ENCODE measurements around the gene MRAS. TPM values are rescaled to one million over a fixed set of nuclear protein-coding genes. Genes with fewer than 3 reads are reported as not detected.

The MRAS gene
- total and polyA plus RNA-seq, 8 donors, result 18.1 to 48.0 (median 21.5) TPM

- Histone ChIP-seq H3K36me3 (no peaks in the 10 kb centered on the region), H3K9me3 (no peaks in the 10 kb centered on the region), H3K27ac (no peak overlapping the region), H3K4me3 (no peak overlapping the region), H3K4me1 (peaks cover 4% of the 10 kb centered on the region in 2 donors), H3K27me3 (no peaks in the 10 kb centered on the region)
- intact Hi-C loops (cut with DNase I), result no loop called here
- no peak for ATAC-seq
- no peak for DNase-seq
- TF ChIP-seq, protein P1, sequence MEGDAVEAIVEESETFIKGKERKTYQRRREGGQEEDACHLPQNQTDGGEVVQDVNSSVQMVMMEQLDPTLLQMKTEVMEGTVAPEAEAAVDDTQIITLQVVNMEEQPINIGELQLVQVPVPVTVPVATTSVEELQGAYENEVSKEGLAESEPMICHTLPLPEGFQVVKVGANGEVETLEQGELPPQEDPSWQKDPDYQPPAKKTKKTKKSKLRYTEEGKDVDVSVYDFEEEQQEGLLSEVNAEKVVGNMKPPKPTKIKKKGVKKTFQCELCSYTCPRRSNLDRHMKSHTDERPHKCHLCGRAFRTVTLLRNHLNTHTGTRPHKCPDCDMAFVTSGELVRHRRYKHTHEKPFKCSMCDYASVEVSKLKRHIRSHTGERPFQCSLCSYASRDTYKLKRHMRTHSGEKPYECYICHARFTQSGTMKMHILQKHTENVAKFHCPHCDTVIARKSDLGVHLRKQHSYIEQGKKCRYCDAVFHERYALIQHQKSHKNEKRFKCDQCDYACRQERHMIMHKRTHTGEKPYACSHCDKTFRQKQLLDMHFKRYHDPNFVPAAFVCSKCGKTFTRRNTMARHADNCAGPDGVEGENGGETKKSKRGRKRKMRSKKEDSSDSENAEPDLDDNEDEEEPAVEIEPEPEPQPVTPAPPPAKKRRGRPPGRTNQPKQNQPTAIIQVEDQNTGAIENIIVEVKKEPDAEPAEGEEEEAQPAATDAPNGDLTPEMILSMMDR (IDR thresholded peaks at IDR 0.05), result no peak
Observed at GRCh38 chr3:138390582-138390932, 42.2 kb downstream of the MRAS start.

DNA sequence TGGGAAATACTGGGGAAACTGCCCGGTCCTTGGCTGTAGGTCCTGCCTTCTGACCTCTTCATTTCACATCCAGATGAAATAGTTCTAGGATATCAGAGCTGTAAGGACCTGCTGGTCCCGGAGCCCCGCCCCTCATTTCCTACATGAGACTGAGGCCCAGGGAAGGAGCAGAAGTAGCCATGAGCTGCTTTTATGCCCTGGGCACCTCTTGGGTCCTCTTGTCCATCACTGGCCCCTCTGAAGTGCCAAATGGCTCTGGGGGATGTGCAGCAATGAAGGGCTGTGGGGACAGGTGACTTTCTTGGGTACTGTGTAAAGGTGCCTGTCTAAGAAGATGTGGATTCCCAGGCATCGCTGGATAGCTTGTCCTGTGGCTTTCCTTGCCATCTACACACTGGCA, 45.8 kb downstream of the MRAS start:
- TF ChIP-seq, protein P1 (IDR thresholded peaks at IDR 0.05), result no peak
- Histone ChIP-seq H3K4me3 (no peak overlapping the region), H3K27ac (no peak overlapping the region), H3K4me1 (peaks cover 4% of the 10 kb centered on the region in 2 donors), H3K9me3 (no peaks in the 10 kb centered on the region), H3K36me3 (peaks cover 0 to 7% of the 10 kb centered on the region in 2 donors), H3K27me3 (no peaks in the 10 kb centered on the region)
- DNase-seq (no peak), ATAC-seq (no peak)
- intact Hi-C loops (cut with DNase I), result no loop called here

DNA sequence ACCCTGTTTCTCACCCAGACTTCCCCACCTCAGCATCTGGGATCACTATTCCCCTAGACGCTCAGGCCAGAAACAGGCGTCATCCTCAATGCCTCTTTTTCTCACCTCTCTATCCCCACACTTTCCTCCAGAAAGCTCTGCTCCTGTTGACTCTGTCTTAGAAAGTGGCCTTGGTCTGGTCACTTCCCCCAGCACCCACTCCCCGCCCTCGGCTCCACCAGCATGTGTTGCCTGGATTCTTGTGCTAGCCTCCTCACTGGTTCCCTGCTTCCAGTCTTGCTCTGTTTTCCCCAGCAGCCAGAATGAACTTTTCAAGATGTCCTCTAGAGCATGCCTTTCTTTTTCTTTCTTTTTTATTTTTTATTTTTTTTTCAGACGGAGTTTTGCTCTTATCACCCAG, 46.3 kb downstream of the MRAS start:
- no peaks in the 10 kb centered on the region for H3K27me3 ChIP-seq
- H3K4me3 ChIP-seq, result no peak overlapping the region
- DNase-seq, result no peak
- H3K9me3 ChIP-seq, result no peaks in the 10 kb centered on the region
- peaks cover 4% of the 10 kb centered on the region in 2 donors for H3K4me1 ChIP-seq
- intact Hi-C loops (cut with DNase I), result no loop called here
- peaks cover 0 to 7% of the 10 kb centered on the region in 2 donors for H3K36me3 ChIP-seq
- TF ChIP-seq, protein P1 (IDR thresholded peaks at IDR 0.05), result no peak
- H3K27ac ChIP-seq, result no peak overlapping the region
- no peak for ATAC-seq

DNA sequence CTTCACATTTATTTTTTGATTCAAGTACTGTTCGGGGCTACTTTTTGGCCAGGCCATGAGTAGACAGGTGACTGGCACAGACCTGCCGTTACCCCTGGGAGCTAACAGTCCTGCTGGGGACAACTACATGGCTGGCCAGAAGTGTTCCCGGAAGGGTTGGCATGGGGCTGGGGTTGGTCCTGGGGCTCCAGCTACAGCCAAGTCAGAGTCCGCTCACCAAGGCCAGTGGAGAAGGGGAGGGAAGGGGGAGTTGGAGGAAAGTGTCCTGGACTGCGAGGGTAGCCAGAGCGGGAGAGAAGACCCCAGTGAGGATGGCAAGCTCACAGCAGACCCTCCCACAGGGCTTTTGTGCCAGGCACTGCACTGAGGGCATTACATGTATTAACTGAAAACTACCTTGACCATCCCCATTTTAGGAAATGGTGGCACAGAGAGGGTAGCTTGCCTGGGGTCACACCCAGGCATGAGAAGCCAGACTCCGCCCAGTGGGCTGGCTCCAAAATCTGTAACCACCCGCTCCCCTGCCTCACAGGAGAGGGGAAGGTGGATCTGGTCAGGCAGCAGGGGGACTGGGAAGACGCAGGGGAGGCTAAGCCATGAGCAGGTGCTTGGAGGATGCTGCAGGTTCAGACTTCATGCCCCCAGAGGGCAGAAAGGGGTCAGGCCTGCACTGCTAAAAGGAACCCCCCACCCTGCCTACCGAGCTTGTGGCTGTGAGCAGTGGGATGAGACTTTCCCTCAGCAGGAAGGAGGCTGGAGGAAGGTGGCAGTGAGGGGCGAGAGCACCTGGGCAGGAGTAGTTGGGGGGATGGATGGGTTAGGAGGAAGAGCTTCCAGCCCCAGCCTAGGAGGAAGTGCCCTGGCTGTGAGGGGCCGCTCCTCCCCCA, 47.7 kb downstream of the MRAS start:
- no peak for ATAC-seq
- Histone ChIP-seq H3K9me3 (no peaks in the 10 kb centered on the region), H3K4me1 (no peaks in the 10 kb centered on the region), H3K36me3 (peaks cover 0 to 7% of the 10 kb centered on the region in 2 donors), H3K27ac (no peak overlapping the region), H3K4me3 (no peak overlapping the region), H3K27me3 (no peaks in the 10 kb centered on the region)
- TF ChIP-seq, protein P1 (IDR thresholded peaks at IDR 0.05), result no peak
- intact Hi-C loops (cut with DNase I), result no loop called here
- DNase-seq, result no peak

- no peak for DNase-seq
- no peaks in the 10 kb centered on the region for H3K4me1 ChIP-seq
Observed at GRCh38 chr3:138396752-138397410, 48.5 kb downstream of the MRAS start.

More at GRCh38 chr3:138396752-138397410, 48.5 kb downstream of the MRAS start:
- H3K9me3 ChIP-seq, result no peaks in the 10 kb centered on the region
- intact Hi-C loops (cut with DNase I), result no loop called here
- no peak overlapping the region for H3K4me3 ChIP-seq
- peaks cover 0 to 7% of the 10 kb centered on the region in 2 donors for H3K36me3 ChIP-seq
- TF ChIP-seq, protein P1 (IDR thresholded peaks at IDR 0.05), result no peak
- H3K27me3 ChIP-seq, result no peaks in the 10 kb centered on the region
- ATAC-seq, result no peak
- no peak overlapping the region for H3K27ac ChIP-seq
